ENCODE measurements around the gene NEK9.

NEK9 gene

GRCh38 chr14:75047506-75047905 is 79.3 kb downstream of the NEK9 start:
- TF ChIP-seq FOXP2 (optimal IDR thresholded peaks at IDR 0.05; ENCODE audit: borderline replicate concordance, extremely low read depth, extremely low read length, insufficient read depth) (no peak), REST (IDR thresholded peaks at IDR 0.05; ENCODE audit: insufficient read depth in 1 of 2, low read depth in 2 of 2, low read length in 2 of 2) (no peak), TAF1 (IDR thresholded peaks at IDR 0.05; ENCODE audit: borderline replicate concordance, insufficient read depth, low read length) (no peak), SIN3A (IDR thresholded peaks at IDR 0.05; ENCODE audit: borderline replicate concordance, insufficient read depth, low read length) (no peak), POLR2AphosphoS5 (IDR thresholded peaks at IDR 0.05; ENCODE audit: low read depth, low read length) (no peak)

GRCh38 chr14:75046899-75047298 is 79.9 kb downstream of the NEK9 start:
- TF ChIP-seq SIN3A (IDR thresholded peaks at IDR 0.05; ENCODE audit: borderline replicate concordance, insufficient read depth, low read length), result no peak
- no peak for TF ChIP-seq TAF1 (IDR thresholded peaks at IDR 0.05; ENCODE audit: borderline replicate concordance, insufficient read depth, low read length)
- no peak for TF ChIP-seq FOXP2 (optimal IDR thresholded peaks at IDR 0.05; ENCODE audit: borderline replicate concordance, extremely low read depth, extremely low read length, insufficient read depth)
- TF ChIP-seq POLR2AphosphoS5 (IDR thresholded peaks at IDR 0.05; ENCODE audit: low read depth, low read length), result no peak
- no peak for TF ChIP-seq REST (IDR thresholded peaks at IDR 0.05; ENCODE audit: insufficient read depth in 1 of 2, low read depth in 2 of 2, low read length in 2 of 2)

- TF ChIP-seq REST (IDR thresholded peaks at IDR 0.05; ENCODE audit: insufficient read depth in 1 of 2, low read depth in 2 of 2, low read length in 2 of 2), result no peak
- TF ChIP-seq TAF1 (IDR thresholded peaks at IDR 0.05; ENCODE audit: borderline replicate concordance, insufficient read depth, low read length), result no peak
- no peak for TF ChIP-seq FOXP2 (optimal IDR thresholded peaks at IDR 0.05; ENCODE audit: borderline replicate concordance, extremely low read depth, extremely low read length, insufficient read depth)
- TF ChIP-seq POLR2AphosphoS5 (IDR thresholded peaks at IDR 0.05; ENCODE audit: low read depth, low read length), result no peak
- TF ChIP-seq SIN3A (IDR thresholded peaks at IDR 0.05; ENCODE audit: borderline replicate concordance, insufficient read depth, low read length), result no peak
Measured at GRCh38 chr14:75046275-75046674, 80.6 kb downstream of the NEK9 start.

GRCh38 chr14:75044752-75045151 is 82.1 kb downstream of the NEK9 start:
- no peak for TF ChIP-seq TAF1 (IDR thresholded peaks at IDR 0.05; ENCODE audit: borderline replicate concordance, insufficient read depth, low read length)
- no peak for TF ChIP-seq REST (IDR thresholded peaks at IDR 0.05; ENCODE audit: insufficient read depth in 1 of 2, low read depth in 2 of 2, low read length in 2 of 2)
- no peak for TF ChIP-seq POLR2AphosphoS5 (IDR thresholded peaks at IDR 0.05; ENCODE audit: low read depth, low read length)

- no peak for TF ChIP-seq REST (IDR thresholded peaks at IDR 0.05; ENCODE audit: insufficient read depth in 1 of 2, low read depth in 2 of 2, low read length in 2 of 2)
- TF ChIP-seq TAF1 (IDR thresholded peaks at IDR 0.05; ENCODE audit: borderline replicate concordance, insufficient read depth, low read length), result no peak
- no peak for TF ChIP-seq POLR2AphosphoS5 (IDR thresholded peaks at IDR 0.05; ENCODE audit: low read depth, low read length)
- no peak for TF ChIP-seq FOXP2 (optimal IDR thresholded peaks at IDR 0.05; ENCODE audit: borderline replicate concordance, extremely low read depth, extremely low read length, insufficient read depth)
- no peak for TF ChIP-seq SIN3A (IDR thresholded peaks at IDR 0.05; ENCODE audit: borderline replicate concordance, insufficient read depth, low read length)
Measured at GRCh38 chr14:75044322-75044721, 82.5 kb downstream of the NEK9 start.
